K562 (cell line): ENCODE measurements around the gene PRRC2A. TPM values are rescaled to one million over a fixed set of nuclear protein-coding genes. Genes with fewer than 3 reads are reported as not detected.
A peak's percentile ranks its signal among the peaks of the same experiment; 100 is the strongest.

Experiments used
- MAFF ChIP-seq: IDR thresholded peaks from 2 replicates; pipeline ENCODE4 v1.6.1; 2012; ENCODE audit warnings: low read length, improper control_type of control experiment
- MBD2 ChIP-seq: sonication (generic); IDR thresholded peaks from 2 replicates; pipeline ENCODE4 v1.6.1; 2016; ENCODE audit warnings: low read depth, borderline replicate concordance
- NR2C2 ChIP-seq, 2 experiments: fragments of 200-800 bp in 1 of 2; sonication (Bioruptor generic) in 1 of 2; sonication (generic) in 1 of 2; formaldehyde crosslinking in 1 of 2; IDR thresholded peaks; 2 replicates each; pipeline versions ENCODE4 v1.6.1 to v1.8.0; 2016 to 2022; ENCODE audit warnings: mild to moderate bottlenecking in 1 of 2, missing compliant biosample characterization in 1 of 2, missing genetic modification characterization in 1 of 2, missing genetic modification reagents in 1 of 2
- PCBP1 ChIP-seq: fragments of 200-400 bp; formaldehyde crosslinking; IDR thresholded peaks from 2 replicates; pipeline ENCODE4 v1.6.1; 2018; ENCODE audit warnings: mild to moderate bottlenecking, low read depth, low read length; ENCODE audit not compliant: poor library complexity, severe bottlenecking
- ZZZ3 ChIP-seq: fragments of 450-650 bp; IDR thresholded peaks from 2 replicates; pipeline ENCODE4 v1.6.1; 2016; ENCODE audit warnings: antibody characterized with exemption, mild to moderate bottlenecking, moderate library complexity
- polyA plus RNA-seq, 8 experiments: library from polyadenylated mRNA; depleted of rRNA in 4 of 8; stranded (reverse) in 5 of 8; unstranded in 3 of 8; fragments of >200 nt; fragmentation: Nextera tagmentation in 2 of 8; fragmentation: Illumina TruSeq in 1 of 8; extraction: Ambion mirVana in 2 of 8; extraction: Trizol in 1 of 8; gene quantifications; 2 replicates each; pipeline versions ENCODE4 v1.2.1 to v1.2.3, GENCODE V29; 2011 to 2014; ENCODE audit warnings: inconsistent platforms in 1 of 8, missing spikeins in 1 of 8
- total RNA-seq, 7 experiments: library from RNA; depleted of rRNA in 6 of 7; stranded (reverse); fragments of >200 nt in 6 of 7; fragmentation: Illumina TruSeq in 2 of 7; extraction: Trizol in 2 of 7; gene quantifications; 2 replicates each; pipeline versions ENCODE4 v1.2.1 to v1.2.3, GENCODE V29; 2011 to 2021; ENCODE audit warnings: low replicate concordance in 1 of 7
- TF ChIP-seq, protein P1 (sequence below), 2 experiments: IDR thresholded peaks in 1 of 2; conservative IDR thresholded peaks in 1 of 2; 2 replicates each; pipeline ENCODE4 v1.6.1; 2016; ENCODE audit warnings: low read depth in 2 of 2, mild to moderate bottlenecking in 1 of 2, missing compliant biosample characterization in 1 of 2, missing genetic modification characterization in 1 of 2, moderate library complexity in 1 of 2
- TF ChIP-seq, protein P2 (sequence below): sonication (generic); formaldehyde crosslinking; IDR thresholded peaks from 2 replicates; pipeline ENCODE4 v1.8.0; 2023; ENCODE audit warnings: missing genetic modification reagents, mild to moderate bottlenecking, borderline replicate concordance
- TF ChIP-seq, protein P3 (sequence below): fragments of 450-650 bp; formaldehyde crosslinking; IDR thresholded peaks from 2 replicates; pipeline ENCODE4 v1.4.0; 2022; ENCODE audit warnings: missing genetic modification characterization
- TF ChIP-seq, protein P4 (sequence below): fragments of 450-650 bp; IDR thresholded peaks from 2 replicates; pipeline ENCODE4 v1.6.1; 2018; ENCODE audit not compliant: partially characterized antibody

PRRC2A gene
- total and polyA plus RNA-seq, 9 of the 15 experiments (the other 6 are each of a cell fraction or from before 2014, with no cell fraction given), result 1.0 to 332 (median 63.0) TPM

DNA sequence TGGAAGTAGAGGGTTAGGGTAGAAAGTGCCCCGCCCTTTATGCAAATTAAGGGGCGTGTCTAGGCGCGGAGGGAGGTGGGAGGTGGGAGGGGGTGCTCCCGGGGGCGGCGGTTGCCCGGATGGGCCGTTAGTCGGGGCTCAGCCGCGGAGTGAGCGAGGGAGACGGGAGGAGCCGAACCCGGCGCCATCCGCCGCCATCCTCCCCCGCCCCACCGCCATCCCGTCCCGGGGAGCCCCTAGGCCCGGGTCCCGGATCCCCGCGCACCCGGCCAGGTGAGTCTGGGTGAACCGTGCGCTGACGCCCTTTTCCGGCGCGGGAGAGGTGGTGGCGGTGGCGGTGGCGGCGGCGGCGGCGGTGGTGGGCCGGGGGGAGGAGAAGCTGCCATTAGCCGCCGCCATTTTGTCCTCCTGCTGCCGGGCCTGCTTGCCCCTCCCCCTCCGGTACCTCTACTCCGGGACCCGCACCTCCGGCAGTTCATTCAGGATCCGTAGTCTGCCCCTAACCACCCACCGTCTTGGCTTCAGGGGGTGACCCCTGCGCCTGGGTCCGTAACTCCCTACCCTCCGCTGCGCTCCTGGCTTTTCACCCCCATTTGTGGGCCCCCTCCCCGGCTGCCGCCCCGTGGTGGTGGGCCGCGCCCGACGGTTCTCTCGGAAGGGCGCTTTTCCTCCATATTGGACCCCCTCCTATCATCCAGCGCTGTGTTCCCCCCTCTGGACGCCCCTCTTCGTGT is at the start of gene PRRC2A (continued):
- TF ChIP-seq MBD2 (peak; percentile 26; the same call in 1 of the 2 replicates), PCBP1 (peak; percentile 76), MAFF (no peak), NR2C2 (CRISPR knock-in tag; IDR thresholded peaks at IDR 0.05) (0 out of 2 replicates have a peak, but pooled peaks have one; percentile 29), NR2C2 (tag; IDR thresholded peaks at IDR 0.05) (peak; percentile 92), ZZZ3 (peak; percentile 98)
- TF ChIP-seq, protein P1, sequence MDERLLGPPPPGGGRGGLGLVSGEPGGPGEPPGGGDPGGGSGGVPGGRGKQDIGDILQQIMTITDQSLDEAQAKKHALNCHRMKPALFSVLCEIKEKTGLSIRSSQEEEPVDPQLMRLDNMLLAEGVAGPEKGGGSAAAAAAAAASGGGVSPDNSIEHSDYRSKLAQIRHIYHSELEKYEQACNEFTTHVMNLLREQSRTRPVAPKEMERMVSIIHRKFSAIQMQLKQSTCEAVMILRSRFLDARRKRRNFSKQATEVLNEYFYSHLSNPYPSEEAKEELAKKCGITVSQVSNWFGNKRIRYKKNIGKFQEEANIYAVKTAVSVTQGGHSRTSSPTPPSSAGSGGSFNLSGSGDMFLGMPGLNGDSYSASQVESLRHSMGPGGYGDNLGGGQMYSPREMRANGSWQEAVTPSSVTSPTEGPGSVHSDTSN (CRISPR knock-in tag; IDR thresholded peaks at IDR 0.05; ENCODE audit: low read depth), result no peak
- TF ChIP-seq, protein P1 (tag; conservative IDR thresholded peaks at IDR 0.05; ENCODE audit: low read depth), result no peak
- TF ChIP-seq, protein P2, sequence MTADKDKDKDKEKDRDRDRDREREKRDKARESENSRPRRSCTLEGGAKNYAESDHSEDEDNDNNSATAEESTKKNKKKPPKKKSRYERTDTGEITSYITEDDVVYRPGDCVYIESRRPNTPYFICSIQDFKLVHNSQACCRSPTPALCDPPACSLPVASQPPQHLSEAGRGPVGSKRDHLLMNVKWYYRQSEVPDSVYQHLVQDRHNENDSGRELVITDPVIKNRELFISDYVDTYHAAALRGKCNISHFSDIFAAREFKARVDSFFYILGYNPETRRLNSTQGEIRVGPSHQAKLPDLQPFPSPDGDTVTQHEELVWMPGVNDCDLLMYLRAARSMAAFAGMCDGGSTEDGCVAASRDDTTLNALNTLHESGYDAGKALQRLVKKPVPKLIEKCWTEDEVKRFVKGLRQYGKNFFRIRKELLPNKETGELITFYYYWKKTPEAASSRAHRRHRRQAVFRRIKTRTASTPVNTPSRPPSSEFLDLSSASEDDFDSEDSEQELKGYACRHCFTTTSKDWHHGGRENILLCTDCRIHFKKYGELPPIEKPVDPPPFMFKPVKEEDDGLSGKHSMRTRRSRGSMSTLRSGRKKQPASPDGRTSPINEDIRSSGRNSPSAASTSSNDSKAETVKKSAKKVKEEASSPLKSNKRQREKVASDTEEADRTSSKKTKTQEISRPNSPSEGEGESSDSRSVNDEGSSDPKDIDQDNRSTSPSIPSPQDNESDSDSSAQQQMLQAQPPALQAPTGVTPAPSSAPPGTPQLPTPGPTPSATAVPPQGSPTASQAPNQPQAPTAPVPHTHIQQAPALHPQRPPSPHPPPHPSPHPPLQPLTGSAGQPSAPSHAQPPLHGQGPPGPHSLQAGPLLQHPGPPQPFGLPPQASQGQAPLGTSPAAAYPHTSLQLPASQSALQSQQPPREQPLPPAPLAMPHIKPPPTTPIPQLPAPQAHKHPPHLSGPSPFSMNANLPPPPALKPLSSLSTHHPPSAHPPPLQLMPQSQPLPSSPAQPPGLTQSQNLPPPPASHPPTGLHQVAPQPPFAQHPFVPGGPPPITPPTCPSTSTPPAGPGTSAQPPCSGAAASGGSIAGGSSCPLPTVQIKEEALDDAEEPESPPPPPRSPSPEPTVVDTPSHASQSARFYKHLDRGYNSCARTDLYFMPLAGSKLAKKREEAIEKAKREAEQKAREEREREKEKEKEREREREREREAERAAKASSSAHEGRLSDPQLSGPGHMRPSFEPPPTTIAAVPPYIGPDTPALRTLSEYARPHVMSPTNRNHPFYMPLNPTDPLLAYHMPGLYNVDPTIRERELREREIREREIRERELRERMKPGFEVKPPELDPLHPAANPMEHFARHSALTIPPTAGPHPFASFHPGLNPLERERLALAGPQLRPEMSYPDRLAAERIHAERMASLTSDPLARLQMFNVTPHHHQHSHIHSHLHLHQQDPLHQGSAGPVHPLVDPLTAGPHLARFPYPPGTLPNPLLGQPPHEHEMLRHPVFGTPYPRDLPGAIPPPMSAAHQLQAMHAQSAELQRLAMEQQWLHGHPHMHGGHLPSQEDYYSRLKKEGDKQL (CRISPR knock-in tag), result peak; percentile 71; the same call in 1 of the 2 replicates
- TF ChIP-seq, protein P3, sequence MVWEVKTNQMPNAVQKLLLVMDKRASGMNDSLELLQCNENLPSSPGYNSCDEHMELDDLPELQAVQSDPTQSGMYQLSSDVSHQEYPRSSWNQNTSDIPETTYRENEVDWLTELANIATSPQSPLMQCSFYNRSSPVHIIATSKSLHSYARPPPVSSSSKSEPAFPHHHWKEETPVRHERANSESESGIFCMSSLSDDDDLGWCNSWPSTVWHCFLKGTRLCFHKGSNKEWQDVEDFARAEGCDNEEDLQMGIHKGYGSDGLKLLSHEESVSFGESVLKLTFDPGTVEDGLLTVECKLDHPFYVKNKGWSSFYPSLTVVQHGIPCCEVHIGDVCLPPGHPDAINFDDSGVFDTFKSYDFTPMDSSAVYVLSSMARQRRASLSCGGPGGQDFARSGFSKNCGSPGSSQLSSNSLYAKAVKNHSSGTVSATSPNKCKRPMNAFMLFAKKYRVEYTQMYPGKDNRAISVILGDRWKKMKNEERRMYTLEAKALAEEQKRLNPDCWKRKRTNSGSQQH (CRISPR knock-in tag), result peak; percentile 41; the same call in 1 of the 2 replicates
- TF ChIP-seq, protein P4, sequence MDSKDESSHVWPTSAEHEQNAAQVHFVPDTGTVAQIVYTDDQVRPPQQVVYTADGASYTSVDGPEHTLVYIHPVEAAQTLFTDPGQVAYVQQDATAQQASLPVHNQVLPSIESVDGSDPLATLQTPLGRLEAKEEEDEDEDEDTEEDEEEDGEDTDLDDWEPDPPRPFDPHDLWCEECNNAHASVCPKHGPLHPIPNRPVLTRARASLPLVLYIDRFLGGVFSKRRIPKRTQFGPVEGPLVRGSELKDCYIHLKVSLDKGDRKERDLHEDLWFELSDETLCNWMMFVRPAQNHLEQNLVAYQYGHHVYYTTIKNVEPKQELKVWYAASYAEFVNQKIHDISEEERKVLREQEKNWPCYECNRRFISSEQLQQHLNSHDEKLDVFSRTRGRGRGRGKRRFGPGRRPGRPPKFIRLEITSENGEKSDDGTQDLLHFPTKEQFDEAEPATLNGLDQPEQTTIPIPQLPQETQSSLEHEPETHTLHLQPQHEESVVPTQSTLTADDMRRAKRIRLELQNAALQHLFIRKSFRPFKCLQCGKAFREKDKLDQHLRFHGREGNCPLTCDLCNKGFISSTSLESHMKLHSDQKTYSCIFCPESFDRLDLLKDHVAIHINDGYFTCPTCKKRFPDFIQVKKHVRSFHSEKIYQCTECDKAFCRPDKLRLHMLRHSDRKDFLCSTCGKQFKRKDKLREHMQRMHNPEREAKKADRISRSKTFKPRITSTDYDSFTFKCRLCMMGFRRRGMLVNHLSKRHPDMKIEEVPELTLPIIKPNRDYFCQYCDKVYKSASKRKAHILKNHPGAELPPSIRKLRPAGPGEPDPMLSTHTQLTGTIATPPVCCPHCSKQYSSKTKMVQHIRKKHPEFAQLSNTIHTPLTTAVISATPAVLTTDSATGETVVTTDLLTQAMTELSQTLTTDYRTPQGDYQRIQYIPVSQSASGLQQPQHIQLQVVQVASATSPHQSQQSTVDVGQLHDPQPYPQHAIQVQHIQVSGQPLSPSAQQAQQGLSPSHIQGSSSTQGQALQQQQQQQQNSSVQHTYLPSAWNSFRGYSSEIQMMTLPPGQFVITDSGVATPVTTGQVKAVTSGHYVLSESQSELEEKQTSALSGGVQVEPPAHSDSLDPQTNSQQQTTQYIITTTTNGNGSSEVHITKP, result peak; percentile 27
